HCT116 (cell line): ENCODE measurements around the gene OLFML2A. TPM values are rescaled to one million over a fixed set of nuclear protein-coding genes. Genes with fewer than 3 reads are reported as not detected.

Experiments
- ATAC-seq: fragments of 200-7000 bp; cut with Tn5 transposase; 2 replicates; pipeline ENCODE4 v1.9.1; 2020; ENCODE audit warnings: mild to moderate bottlenecking, moderate library complexity
- BruUV-seq: library from RNA; stranded (reverse); fragments of 400-500 nt; replicated peaks from 2 replicates; lab custom pipeline; 2021; lab: Mats Ljungman, UMichigan
- CTCF ChIA-PET: fragments of 300-600 bp; sonication (Branson Sonifier 250); formaldehyde crosslinking; loops from one replicate; lab custom pipeline; 2021; ENCODE audit warnings: antibody characterized with exemption; lab: Charles Lee
- POLR2A ChIA-PET: fragments of 300-600, 350-600 bp; sonication (Branson Sonifier 250); formaldehyde crosslinking; loops from one replicate; lab custom pipeline; 2021; ENCODE audit warnings: antibody characterized with exemption; lab: Charles Lee
- RAD21 ChIA-PET, 2 experiments: fragments of 300-600 bp; sonication (Branson Sonifier 250); formaldehyde crosslinking; loops; one replicate each; lab custom pipeline; 2023; ENCODE audit warnings: low total read pairs in 2 of 2; ENCODE audit not compliant: uncharacterized antibody in 2 of 2, unreplicated experiment in 2 of 2, low non-redundant PET in 1 of 2; lab: Charles Lee
- DNase-seq: peaks from one replicate; pipeline ENCODE4 v3.0.0-alpha.2; 2010; ENCODE audit warnings: low read depth, low spot score
- H2AFZ ChIP-seq: fragments of 200-600 bp; shearing (Covaris generic), sonication (generic); 2 replicates; pipeline ENCODE4 v1.6.1; 2017; ENCODE audit warnings: low read depth, mixed run types, mixed read lengths, antibody characterized with exemption, low read length; ENCODE audit not compliant: poor library complexity, severe bottlenecking
- H3K27ac ChIP-seq: 2 replicates; pipeline ENCODE4 v1.5.1; 2012; ENCODE audit warnings: low read depth, low read length
- H3K27me3 ChIP-seq: fragments of 200-600 bp; sonication (generic); 2 replicates; pipeline ENCODE4 v1.6.1; 2016; ENCODE audit warnings: mixed run types, low read length, mixed read lengths; ENCODE audit not compliant: insufficient read depth
- H3K36me3 ChIP-seq, 2 experiments: fragments of 200-500 bp in 1 of 2; fragments of 200-600 bp in 1 of 2; sonication (Bioruptor generic) in 1 of 2; sonication (generic) in 1 of 2; 2 replicates each; pipeline versions ENCODE4 v1.5.1 to v1.6.1; 2014 to 2016; ENCODE audit warnings: low read length in 2 of 2, inconsistent platforms in 1 of 2, mixed read lengths in 1 of 2, mixed run types in 1 of 2; ENCODE audit not compliant: insufficient read depth in 2 of 2, control insufficient read depth in 1 of 2
- H3K4me1 ChIP-seq, 2 experiments: fragments of 200-600 bp in 1 of 2; sonication (generic) in 1 of 2; 2 replicates each; pipeline versions ENCODE4 v1.5.1 to v1.6.1; 2012 to 2017; ENCODE audit warnings: low read length in 2 of 2, inconsistent platforms in 1 of 2, mild to moderate bottlenecking in 1 of 2, mixed read lengths in 1 of 2, mixed run types in 1 of 2, moderate library complexity in 1 of 2; ENCODE audit not compliant: insufficient read depth in 2 of 2, control insufficient read depth in 1 of 2
- H3K4me2 ChIP-seq: fragments of 200-600 bp; sonication (generic); 2 replicates; pipeline ENCODE4 v1.6.1; 2017; ENCODE audit warnings: mixed run types, low read length, mixed read lengths
- H3K4me3 ChIP-seq, 2 experiments: fragments of 200-600 bp in 1 of 2; sonication (generic) in 1 of 2; replicated peaks in 1 of 2; 2 replicates each; pipeline ENCODE4 v1.5.1; 2011 to 2016; ENCODE audit warnings: low read length in 2 of 2, control low read depth in 1 of 2, low read depth in 1 of 2, mild to moderate bottlenecking in 1 of 2, mixed read lengths in 1 of 2, mixed run types in 1 of 2
- H3K79me2 ChIP-seq: fragments of 200-600 bp; sonication (generic); 2 replicates; pipeline ENCODE4 v1.6.1; 2017; ENCODE audit warnings: mild to moderate bottlenecking, mixed run types, low read length, moderate library complexity, mixed read lengths; ENCODE audit not compliant: insufficient read depth
- H3K9ac ChIP-seq: fragments of 200-600 bp; sonication (generic); 2 replicates; pipeline ENCODE4 v1.6.1; 2016; ENCODE audit warnings: low read length, mixed read lengths
- H3K9me2 ChIP-seq: fragments of 200-600 bp; sonication (generic), shearing (Covaris generic); 2 replicates; pipeline ENCODE4 v1.6.1; 2017; ENCODE audit warnings: mixed run types, mild to moderate bottlenecking, moderate library complexity; ENCODE audit not compliant: insufficient read depth
- H3K9me3 ChIP-seq, 2 experiments: fragments of 200-500 bp in 1 of 2; fragments of 200-600 bp in 1 of 2; sonication (Bioruptor generic) in 1 of 2; sonication (generic) in 1 of 2; 2 replicates each; pipeline ENCODE4 v1.6.1; 2014 to 2017; ENCODE audit warnings: low read length in 2 of 2, mixed read lengths in 2 of 2, inconsistent platforms in 1 of 2, low read depth in 1 of 2, mild to moderate bottlenecking in 1 of 2, mixed run types in 1 of 2, moderate library complexity in 1 of 2; ENCODE audit not compliant: control insufficient read depth in 1 of 2, insufficient read depth in 1 of 2
- H4K20me1 ChIP-seq: fragments of 200-600 bp; sonication (generic), shearing (Covaris generic); 2 replicates; pipeline ENCODE4 v1.6.1; 2017; ENCODE audit warnings: mixed run types, mild to moderate bottlenecking, moderate library complexity; ENCODE audit not compliant: insufficient read depth
- CBX3 ChIP-seq: IDR thresholded peaks from 2 replicates; pipeline ENCODE4 v1.6.1; 2012; ENCODE audit warnings: low read depth
- CEBPB ChIP-seq: IDR thresholded peaks from 2 replicates; pipeline ENCODE4 v1.6.1; 2012; ENCODE audit warnings: low read depth
- CTCF ChIP-seq, 3 experiments: fragments of 200-600 bp in 1 of 3; sonication (generic) in 1 of 3; IDR thresholded peaks in 2 of 3; conservative IDR thresholded peaks in 1 of 3; 2 replicates each; pipeline ENCODE4 v1.5.1; 2012 to 2017; ENCODE audit warnings: low read depth in 2 of 3, low read length in 2 of 3, antibody characterized with exemption in 1 of 3, borderline replicate concordance in 1 of 3, control low read depth in 1 of 3, mild to moderate bottlenecking in 1 of 3, mixed read lengths in 1 of 3, mixed run types in 1 of 3, moderate library complexity in 1 of 3; ENCODE audit not compliant: insufficient read depth in 1 of 3
- ELF1 ChIP-seq: IDR thresholded peaks from 2 replicates; pipeline ENCODE4 v1.6.1; 2012; ENCODE audit warnings: low read depth, borderline replicate concordance
- EZH2phosphoT487 ChIP-seq: fragments of 200-600 bp; IDR thresholded peaks from 2 replicates; pipeline ENCODE4 v1.6.1; 2018; ENCODE audit warnings: antibody characterized with exemption, borderline replicate concordance
- FOSL1 ChIP-seq: IDR thresholded peaks from 2 replicates; pipeline ENCODE4 v1.6.1; 2012; ENCODE audit warnings: low read depth
- JUND ChIP-seq: IDR thresholded peaks from 2 replicates; pipeline ENCODE4 v1.6.1; 2012
- POLR2A ChIP-seq: IDR thresholded peaks from 2 replicates; pipeline ENCODE4 v1.7.0; 2011; ENCODE audit warnings: borderline replicate concordance; ENCODE audit not compliant: insufficient read depth, insufficient read length; ENCODE audit errors: extremely low read depth
- POLR2AphosphoS5 ChIP-seq: IDR thresholded peaks from 2 replicates; pipeline ENCODE4 v1.6.1; 2011; ENCODE audit warnings: mild to moderate bottlenecking, low read depth, low read length, moderate library complexity
- RAD21 ChIP-seq: IDR thresholded peaks from 2 replicates; pipeline ENCODE4 v1.6.1; 2012; ENCODE audit warnings: low read depth, mild to moderate bottlenecking
- SIN3A ChIP-seq: IDR thresholded peaks from 2 replicates; pipeline ENCODE4 v1.6.1; 2012; ENCODE audit warnings: low read depth
- SP1 ChIP-seq: IDR thresholded peaks from 2 replicates; pipeline ENCODE4 v1.6.1; 2012; ENCODE audit warnings: low read depth
- SRF ChIP-seq: IDR thresholded peaks from 2 replicates; pipeline ENCODE4 v1.6.1; 2012; ENCODE audit warnings: low read depth
- YY1 ChIP-seq: IDR thresholded peaks from 2 replicates; pipeline ENCODE4 v1.6.1; 2011; ENCODE audit warnings: low read length, low read depth, moderate library complexity, mild to moderate bottlenecking; ENCODE audit not compliant: insufficient replicate concordance; ENCODE audit errors: extremely low read depth
- ZFX ChIP-seq: fragments of 450-650 bp; IDR thresholded peaks from 2 replicates; pipeline ENCODE4 v1.6.1; 2017
- intact Hi-C: fragments of 100-400 bp; cut with micrococcal nuclease; formaldehyde crosslinking; loops from 2 replicates; pipeline ENCODE4 v1.10.0; 2022
- total RNA-seq: library from RNA; stranded (reverse); gene quantifications from one replicate; pipeline ENCODE4 v1.2.1, GENCODE V29; 2021; ENCODE audit not compliant: unreplicated experiment
- TF ChIP-seq, protein P1 (sequence below): IDR thresholded peaks from 2 replicates; pipeline ENCODE4 v1.6.1; 2012; ENCODE audit warnings: low read depth
- TF ChIP-seq, protein P2 (sequence below): IDR thresholded peaks from 2 replicates; pipeline ENCODE4 v1.6.1; 2012

OLFML2A gene
- total RNA-seq, 1 experiment from 2014 or later: 6.3 TPM

DNA sequence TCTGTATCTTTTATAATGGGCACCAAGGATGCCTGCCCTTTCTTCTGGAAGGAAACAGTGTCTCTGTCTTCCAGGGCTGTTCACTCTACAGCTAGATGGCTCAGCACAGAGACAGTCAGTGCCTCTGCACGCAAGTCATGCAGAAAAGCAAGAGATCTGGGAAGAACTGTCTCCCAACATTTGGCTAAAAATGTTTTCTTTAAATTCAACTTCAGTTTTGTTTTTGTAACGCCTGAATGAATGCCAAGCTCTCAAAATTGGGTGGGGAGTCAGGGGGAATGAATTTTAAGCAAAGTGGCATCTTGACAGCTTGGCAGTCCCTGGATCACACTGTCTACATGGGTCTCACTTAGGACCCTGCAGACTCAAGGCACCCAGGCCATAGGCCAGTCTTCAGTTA is 12.6 kb downstream of the OLFML2A start:
- Histone ChIP-seq H3K9ac (no peak overlapping the region), H3K27ac (no peak overlapping the region), H3K36me3 (no peaks in the 10 kb centered on the region), H2AFZ (no peak overlapping the region), H3K27me3 (no peaks in the 10 kb centered on the region), H3K4me2 (no peak overlapping the region), H3K4me3 (no peak overlapping the region), H3K9me3 (no peaks in the 10 kb centered on the region), H3K9me2 (no peaks in the 10 kb centered on the region), H3K79me2 (no peaks in the 10 kb centered on the region), H3K4me1 (peaks cover 0 to 12% of the 10 kb centered on the region in 2 experiments; a peak in 2 of 4 replicates), H4K20me1 (no peaks in the 10 kb centered on the region)
- ChIA-PET CTCF (interaction anchor here (1.2 to 2.8 kb wide), 3 partner anchors 10 to 63 kb away, joined by 3 to 13 read pairs (median 6); partner anchors contain the start of gene WDR38), RAD21 (no interaction called here), POLR2A (no interaction called here)
- intact Hi-C loops: no loop called here
- ATAC-seq: no peak
- no TSS peak for BruUV-seq
- DNase-seq: no peak
- no peak for TF ChIP-seq FOSL1
- TF ChIP-seq CBX3: no peak
- TF ChIP-seq, protein P1, sequence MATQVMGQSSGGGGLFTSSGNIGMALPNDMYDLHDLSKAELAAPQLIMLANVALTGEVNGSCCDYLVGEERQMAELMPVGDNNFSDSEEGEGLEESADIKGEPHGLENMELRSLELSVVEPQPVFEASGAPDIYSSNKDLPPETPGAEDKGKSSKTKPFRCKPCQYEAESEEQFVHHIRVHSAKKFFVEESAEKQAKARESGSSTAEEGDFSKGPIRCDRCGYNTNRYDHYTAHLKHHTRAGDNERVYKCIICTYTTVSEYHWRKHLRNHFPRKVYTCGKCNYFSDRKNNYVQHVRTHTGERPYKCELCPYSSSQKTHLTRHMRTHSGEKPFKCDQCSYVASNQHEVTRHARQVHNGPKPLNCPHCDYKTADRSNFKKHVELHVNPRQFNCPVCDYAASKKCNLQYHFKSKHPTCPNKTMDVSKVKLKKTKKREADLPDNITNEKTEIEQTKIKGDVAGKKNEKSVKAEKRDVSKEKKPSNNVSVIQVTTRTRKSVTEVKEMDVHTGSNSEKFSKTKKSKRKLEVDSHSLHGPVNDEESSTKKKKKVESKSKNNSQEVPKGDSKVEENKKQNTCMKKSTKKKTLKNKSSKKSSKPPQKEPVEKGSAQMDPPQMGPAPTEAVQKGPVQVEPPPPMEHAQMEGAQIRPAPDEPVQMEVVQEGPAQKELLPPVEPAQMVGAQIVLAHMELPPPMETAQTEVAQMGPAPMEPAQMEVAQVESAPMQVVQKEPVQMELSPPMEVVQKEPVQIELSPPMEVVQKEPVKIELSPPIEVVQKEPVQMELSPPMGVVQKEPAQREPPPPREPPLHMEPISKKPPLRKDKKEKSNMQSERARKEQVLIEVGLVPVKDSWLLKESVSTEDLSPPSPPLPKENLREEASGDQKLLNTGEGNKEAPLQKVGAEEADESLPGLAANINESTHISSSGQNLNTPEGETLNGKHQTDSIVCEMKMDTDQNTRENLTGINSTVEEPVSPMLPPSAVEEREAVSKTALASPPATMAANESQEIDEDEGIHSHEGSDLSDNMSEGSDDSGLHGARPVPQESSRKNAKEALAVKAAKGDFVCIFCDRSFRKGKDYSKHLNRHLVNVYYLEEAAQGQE: no peak
- no peak for TF ChIP-seq SRF
- no peak for TF ChIP-seq SP1
- no peak for TF ChIP-seq SIN3A
- no peak for TF ChIP-seq EZH2phosphoT487
- no peak for TF ChIP-seq RAD21
- no peak for TF ChIP-seq CTCF (IDR thresholded peaks at IDR 0.05 in 2 of 3, conservative IDR thresholded peaks at IDR 0.05 in 1 of 3; ENCODE audit: borderline replicate concordance in 1 of 3, insufficient read depth in 1 of 3, low read depth in 2 of 3, low read length in 2 of 3)
- TF ChIP-seq POLR2AphosphoS5: no peak
- TF ChIP-seq JUND: no peak
- TF ChIP-seq POLR2A: no peak
- no peak for TF ChIP-seq YY1
- no peak for TF ChIP-seq ZFX
- TF ChIP-seq, protein P2, sequence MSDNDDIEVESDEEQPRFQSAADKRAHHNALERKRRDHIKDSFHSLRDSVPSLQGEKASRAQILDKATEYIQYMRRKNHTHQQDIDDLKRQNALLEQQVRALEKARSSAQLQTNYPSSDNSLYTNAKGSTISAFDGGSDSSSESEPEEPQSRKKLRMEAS: no peak
- TF ChIP-seq ELF1: no peak
- no peak for TF ChIP-seq CEBPB
- TF ChIP-seq, all 23 proteins: peak for 0
